ENCODE results near the gene NFIC. TPM values are rescaled to one million over a fixed set of nuclear protein-coding genes. Genes with fewer than 3 reads are reported as not detected.
"Not testable (repeated sequence)": the region's sequence is repeated elsewhere in the genome, so short reads cannot be mapped to it uniquely, and the experiment has no call there.

Gene NFIC
- total RNA-seq, 1 experiment from 2014 or later = 85.5 TPM

- H3K27me3 Mint-ChIP-seq (ENCODE audit: insufficient read depth, unreplicated experiment) = no peaks in the 10 kb centered on the region
- intact Hi-C loops (cut with micrococcal nuclease) = no loop called here
- ChIA-PET CTCF (no interaction called here), POLR2A (interaction anchor here (0.7 to 1.0 kb wide), 5 partner anchors 32 to 1854 kb away, joined by 3 to 4 read pairs (median 3); partner anchors contain the start of genes DAPK3, MFSD12 and TCF3)
- H3K27ac Mint-ChIP-seq (ENCODE audit: low read depth, unreplicated experiment) = peak overlapping the region; percentile 97
- peak; percentile 25 for DNase-seq (ENCODE audit: unreplicated experiment)
- no peaks in the 10 kb centered on the region for H3K9me3 Mint-ChIP-seq (ENCODE audit: unreplicated experiment)
- no peak for TF ChIP-seq CTCF (IDR thresholded peaks at IDR 0.05; ENCODE audit: unreplicated experiment)
- H3K4me3 Mint-ChIP-seq (ENCODE audit: unreplicated experiment) = peak overlapping the region; percentile 83
- no TSS peak for BruUV-seq (replicated peaks)
- H3K36me3 Mint-ChIP-seq (ENCODE audit: insufficient read depth, unreplicated experiment) = peaks cover 6% of the 10 kb centered on the region
- peaks cover 19% of the 10 kb centered on the region for H3K4me1 Mint-ChIP-seq (ENCODE audit: insufficient read depth, unreplicated experiment)
Measured at GRCh38 chr19:3506384-3507340, 140.3 kb downstream of the NFIC start.

- CTCF ChIA-PET = no interaction called here
- Mint-ChIP-seq H3K4me3 (ENCODE audit: unreplicated experiment) (peak overlapping the region; percentile 83), H3K9me3 (ENCODE audit: unreplicated experiment) (no peaks in the 10 kb centered on the region), H3K4me1 (ENCODE audit: insufficient read depth, unreplicated experiment) (peaks cover 19% of the 10 kb centered on the region), H3K27ac (ENCODE audit: low read depth, unreplicated experiment) (peak overlapping the region; percentile 97), H3K27me3 (ENCODE audit: insufficient read depth, unreplicated experiment) (no peaks in the 10 kb centered on the region), H3K36me3 (ENCODE audit: insufficient read depth, unreplicated experiment) (peaks cover 6% of the 10 kb centered on the region)
- DNase-seq (ENCODE audit: unreplicated experiment) = peak; percentile 8
- BruUV-seq (replicated peaks) = TSS peak; percentile 39
- POLR2A ChIA-PET = interaction anchor here (0.7 to 1.0 kb wide), 2 partner anchors 49 to 513 kb away, joined by 3 to 4 read pairs; partner anchors contain the start of gene MFSD12
- intact Hi-C loops (cut with micrococcal nuclease) = no loop called here
- TF ChIP-seq CTCF (IDR thresholded peaks at IDR 0.05; ENCODE audit: unreplicated experiment) = no peak
Measured at GRCh38 chr19:3507371-3508120, 141.2 kb downstream of the NFIC start.

GRCh38 chr19:3508121-3508661 is 141.8 kb downstream of the NFIC start:
- H3K4me1 Mint-ChIP-seq (ENCODE audit: insufficient read depth, unreplicated experiment) = peaks cover 19% of the 10 kb centered on the region
- intact Hi-C loops (cut with micrococcal nuclease); H3K9me3 Mint-ChIP-seq (ENCODE audit: unreplicated experiment); POLR2A ChIA-PET; DNase-seq (ENCODE audit: unreplicated experiment); H3K27ac Mint-ChIP-seq (ENCODE audit: low read depth, unreplicated experiment); BruUV-seq (replicated peaks); H3K36me3 Mint-ChIP-seq (ENCODE audit: insufficient read depth, unreplicated experiment); H3K4me3 Mint-ChIP-seq (ENCODE audit: unreplicated experiment); H3K27me3 Mint-ChIP-seq (ENCODE audit: insufficient read depth, unreplicated experiment): not testable (repeated sequence)
- CTCF ChIA-PET = interaction anchor here (0.5 to 1.0 kb wide), 2 partner anchors 190 to 332 kb away, joined by 3 to 4 read pairs; no protein-coding TSS in a partner anchor

GRCh38 chr19:3508771-3509535 is 142.6 kb downstream of the NFIC start:
- intact Hi-C loops (cut with micrococcal nuclease) = no loop called here
- Mint-ChIP-seq H3K4me1 (ENCODE audit: insufficient read depth, unreplicated experiment) (peaks cover 19% of the 10 kb centered on the region), H3K27me3 (ENCODE audit: insufficient read depth, unreplicated experiment) (no peaks in the 10 kb centered on the region), H3K36me3 (ENCODE audit: insufficient read depth, unreplicated experiment) (peaks cover 8% of the 10 kb centered on the region), H3K27ac (ENCODE audit: low read depth, unreplicated experiment) (peak overlapping the region; percentile 37), H3K9me3 (ENCODE audit: unreplicated experiment) (no peaks in the 10 kb centered on the region), H3K4me3 (ENCODE audit: unreplicated experiment) (peak overlapping the region; percentile 41)
- BruUV-seq (replicated peaks) = no TSS peak
- TF ChIP-seq CTCF (IDR thresholded peaks at IDR 0.05; ENCODE audit: unreplicated experiment) = no peak
- ChIA-PET CTCF (interaction anchor here (0.5 to 1.0 kb wide), 2 partner anchors 191 to 333 kb away, joined by 3 to 4 read pairs; no protein-coding TSS in a partner anchor), POLR2A (interaction anchor here (0.8 to 1.6 kb wide), 2 partner anchors 9 to 48 kb away, joined by 4 to 6 read pairs; partner anchors contain the start of gene DOHH)
- no peak for DNase-seq (ENCODE audit: unreplicated experiment)

Measured in MCF 10A (cell line).